Activated CD4-positive, alpha-beta T cell treated with anti-CD3 and anti-CD28 coated beads, Interleukin-2, amount 50 U/mL, for 16 hours (primary cell): ENCODE data around the gene VCL.

Experiments
- DNase-seq: peaks from one replicate; pipeline ENCODE4 v3.0.0-alpha.2; 2020

Gene VCL

GRCh38 chr10:74160013-74160412 lies 162.1 kb downstream of the VCL start:
- no peak for DNase-seq

- DNase-seq: no peak
Measured at GRCh38 chr10:74163319-74164068, 165.6 kb downstream of the VCL start.

GRCh38 chr10:74164716-74165529 lies 167.0 kb downstream of the VCL start:
- no peak for DNase-seq

GRCh38 chr10:74165530-74165901 lies 167.6 kb downstream of the VCL start:
- no peak for DNase-seq

- no peak for DNase-seq
Measured at GRCh38 chr10:74167443-74167842, 169.5 kb downstream of the VCL start.
